ENCODE measurements around the gene MAPK14. TPM values are rescaled to one million over a fixed set of nuclear protein-coding genes. Genes with fewer than 3 reads are reported as not detected.

Gene MAPK14
- total and polyA plus RNA-seq, 9 of the 15 experiments (the other 6 are each of a cell fraction or from before 2014, with no cell fraction given), result 8.8 to 62.7 (median 35.5) TPM

DNA sequence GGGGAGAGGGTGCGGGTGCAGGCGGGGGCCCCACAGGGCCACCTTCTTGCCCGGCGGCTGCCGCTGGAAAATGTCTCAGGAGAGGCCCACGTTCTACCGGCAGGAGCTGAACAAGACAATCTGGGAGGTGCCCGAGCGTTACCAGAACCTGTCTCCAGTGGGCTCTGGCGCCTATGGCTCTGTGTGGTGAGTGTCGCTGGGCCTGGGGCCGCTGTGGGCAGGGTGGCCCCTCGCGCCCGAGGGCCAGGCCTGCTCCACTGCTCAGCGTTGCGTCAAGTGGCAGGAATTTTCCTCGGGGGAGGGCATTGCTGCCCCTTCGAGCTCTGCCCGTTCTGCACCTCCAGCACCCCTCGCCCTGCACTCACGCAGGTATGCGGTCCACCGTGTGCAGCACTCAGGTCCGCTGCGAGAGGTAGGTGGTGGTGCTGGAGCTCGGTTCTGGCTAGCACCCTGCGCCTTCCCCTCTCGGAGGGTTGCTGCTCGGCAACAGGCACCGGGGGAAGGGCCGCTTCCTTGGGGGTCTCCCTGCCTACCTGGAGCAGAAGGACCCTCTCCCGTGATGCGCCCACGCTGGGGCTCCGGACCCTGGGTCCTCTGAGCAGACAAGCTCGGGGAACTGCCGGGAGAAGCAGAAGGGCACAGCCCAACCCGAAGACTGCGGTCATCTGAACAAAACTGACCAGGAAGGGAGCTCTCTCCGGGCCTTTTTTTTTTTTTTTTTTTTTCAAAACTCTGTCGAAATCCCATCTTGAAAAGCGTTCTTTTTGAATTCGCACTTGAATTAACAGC, 674 bp downstream of the MAPK14 start (continued):
- TF ChIP-seq, protein P1, sequence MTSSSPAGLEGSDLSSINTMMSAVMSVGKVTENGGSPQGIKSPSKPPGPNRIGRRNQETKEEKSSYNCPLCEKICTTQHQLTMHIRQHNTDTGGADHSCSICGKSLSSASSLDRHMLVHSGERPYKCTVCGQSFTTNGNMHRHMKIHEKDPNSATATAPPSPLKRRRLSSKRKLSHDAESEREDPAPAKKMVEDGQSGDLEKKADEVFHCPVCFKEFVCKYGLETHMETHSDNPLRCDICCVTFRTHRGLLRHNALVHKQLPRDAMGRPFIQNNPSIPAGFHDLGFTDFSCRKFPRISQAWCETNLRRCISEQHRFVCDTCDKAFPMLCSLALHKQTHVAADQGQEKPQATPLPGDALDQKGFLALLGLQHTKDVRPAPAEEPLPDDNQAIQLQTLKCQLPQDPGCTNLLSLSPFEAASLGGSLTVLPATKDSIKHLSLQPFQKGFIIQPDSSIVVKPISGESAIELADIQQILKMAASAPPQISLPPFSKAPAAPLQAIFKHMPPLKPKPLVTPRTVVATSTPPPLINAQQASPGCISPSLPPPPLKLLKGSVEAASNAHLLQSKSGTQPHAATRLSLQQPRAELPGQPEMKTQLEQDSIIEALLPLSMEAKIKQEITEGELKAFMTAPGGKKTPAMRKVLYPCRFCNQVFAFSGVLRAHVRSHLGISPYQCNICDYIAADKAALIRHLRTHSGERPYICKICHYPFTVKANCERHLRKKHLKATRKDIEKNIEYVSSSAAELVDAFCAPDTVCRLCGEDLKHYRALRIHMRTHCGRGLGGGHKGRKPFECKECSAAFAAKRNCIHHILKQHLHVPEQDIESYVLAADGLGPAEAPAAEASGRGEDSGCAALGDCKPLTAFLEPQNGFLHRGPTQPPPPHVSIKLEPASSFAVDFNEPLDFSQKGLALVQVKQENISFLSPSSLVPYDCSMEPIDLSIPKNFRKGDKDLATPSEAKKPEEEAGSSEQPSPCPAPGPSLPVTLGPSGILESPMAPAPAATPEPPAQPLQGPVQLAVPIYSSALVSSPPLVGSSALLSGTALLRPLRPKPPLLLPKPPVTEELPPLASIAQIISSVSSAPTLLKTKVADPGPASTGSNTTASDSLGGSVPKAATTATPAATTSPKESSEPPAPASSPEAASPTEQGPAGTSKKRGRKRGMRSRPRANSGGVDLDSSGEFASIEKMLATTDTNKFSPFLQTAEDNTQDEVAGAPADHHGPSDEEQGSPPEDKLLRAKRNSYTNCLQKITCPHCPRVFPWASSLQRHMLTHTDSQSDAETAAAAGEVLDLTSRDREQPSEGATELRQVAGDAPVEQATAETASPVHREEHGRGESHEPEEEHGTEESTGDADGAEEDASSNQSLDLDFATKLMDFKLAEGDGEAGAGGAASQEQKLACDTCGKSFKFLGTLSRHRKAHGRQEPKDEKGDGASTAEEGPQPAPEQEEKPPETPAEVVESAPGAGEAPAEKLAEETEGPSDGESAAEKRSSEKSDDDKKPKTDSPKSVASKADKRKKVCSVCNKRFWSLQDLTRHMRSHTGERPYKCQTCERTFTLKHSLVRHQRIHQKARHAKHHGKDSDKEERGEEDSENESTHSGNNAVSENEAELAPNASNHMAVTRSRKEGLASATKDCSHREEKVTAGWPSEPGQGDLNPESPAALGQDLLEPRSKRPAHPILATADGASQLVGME (CRISPR knock-in tag; IDR thresholded peaks at IDR 0.05), result 0 out of 2 replicates have a peak, but pooled peaks have one; percentile 1
- TF ChIP-seq SP2 (IDR thresholded peaks at IDR 0.05; ENCODE audit: extremely low read depth, low read depth, low read length, poor library complexity, severe bottlenecking) (no peak), ETS2 (tag; IDR thresholded peaks at IDR 0.05; ENCODE audit: borderline replicate concordance, poor library complexity, severe bottlenecking) (peak; percentile 53), ZNF146 (CRISPR knock-in tag; IDR thresholded peaks at IDR 0.05; ENCODE audit: unreplicated experiment) (no peak), JUND (IDR thresholded peaks at IDR 0.05; ENCODE audit: borderline replicate concordance, low read depth, low read length) (no peak), JUND (tag; IDR thresholded peaks at IDR 0.05; ENCODE audit: borderline replicate concordance, low read depth, low read length) (no peak), GTF2F1 (IDR thresholded peaks at IDR 0.05; ENCODE audit: low read depth, low read length) (no peak), MEIS2 (IDR thresholded peaks at IDR 0.05; ENCODE audit: partially characterized antibody) (no peak), NCOA1 (IDR thresholded peaks at IDR 0.05; ENCODE audit: low read depth) (no peak), ADNP (tag; IDR thresholded peaks at IDR 0.05) (no peak), MAFF (IDR thresholded peaks at IDR 0.05; ENCODE audit: low read length) (no peak), ELF4 (CRISPR knock-in tag; IDR thresholded peaks at IDR 0.05) (no peak), ZFP36 (IDR thresholded peaks at IDR 0.05; ENCODE audit: low read depth, low read length, partially characterized antibody) (no peak)
- TF ChIP-seq, protein P2, sequence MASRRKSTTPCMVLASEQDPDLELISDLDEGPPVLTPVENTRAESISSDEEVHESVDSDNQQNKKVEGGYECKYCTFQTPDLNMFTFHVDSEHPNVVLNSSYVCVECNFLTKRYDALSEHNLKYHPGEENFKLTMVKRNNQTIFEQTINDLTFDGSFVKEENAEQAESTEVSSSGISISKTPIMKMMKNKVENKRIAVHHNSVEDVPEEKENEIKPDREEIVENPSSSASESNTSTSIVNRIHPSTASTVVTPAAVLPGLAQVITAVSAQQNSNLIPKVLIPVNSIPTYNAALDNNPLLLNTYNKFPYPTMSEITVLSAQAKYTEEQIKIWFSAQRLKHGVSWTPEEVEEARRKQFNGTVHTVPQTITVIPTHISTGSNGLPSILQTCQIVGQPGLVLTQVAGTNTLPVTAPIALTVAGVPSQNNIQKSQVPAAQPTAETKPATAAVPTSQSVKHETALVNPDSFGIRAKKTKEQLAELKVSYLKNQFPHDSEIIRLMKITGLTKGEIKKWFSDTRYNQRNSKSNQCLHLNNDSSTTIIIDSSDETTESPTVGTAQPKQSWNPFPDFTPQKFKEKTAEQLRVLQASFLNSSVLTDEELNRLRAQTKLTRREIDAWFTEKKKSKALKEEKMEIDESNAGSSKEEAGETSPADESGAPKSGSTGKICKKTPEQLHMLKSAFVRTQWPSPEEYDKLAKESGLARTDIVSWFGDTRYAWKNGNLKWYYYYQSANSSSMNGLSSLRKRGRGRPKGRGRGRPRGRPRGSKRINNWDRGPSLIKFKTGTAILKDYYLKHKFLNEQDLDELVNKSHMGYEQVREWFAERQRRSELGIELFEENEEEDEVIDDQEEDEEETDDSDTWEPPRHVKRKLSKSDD (conservative IDR thresholded peaks at IDR 0.05; ENCODE audit: low read length), result no peak
- TF ChIP-seq, protein P3, sequence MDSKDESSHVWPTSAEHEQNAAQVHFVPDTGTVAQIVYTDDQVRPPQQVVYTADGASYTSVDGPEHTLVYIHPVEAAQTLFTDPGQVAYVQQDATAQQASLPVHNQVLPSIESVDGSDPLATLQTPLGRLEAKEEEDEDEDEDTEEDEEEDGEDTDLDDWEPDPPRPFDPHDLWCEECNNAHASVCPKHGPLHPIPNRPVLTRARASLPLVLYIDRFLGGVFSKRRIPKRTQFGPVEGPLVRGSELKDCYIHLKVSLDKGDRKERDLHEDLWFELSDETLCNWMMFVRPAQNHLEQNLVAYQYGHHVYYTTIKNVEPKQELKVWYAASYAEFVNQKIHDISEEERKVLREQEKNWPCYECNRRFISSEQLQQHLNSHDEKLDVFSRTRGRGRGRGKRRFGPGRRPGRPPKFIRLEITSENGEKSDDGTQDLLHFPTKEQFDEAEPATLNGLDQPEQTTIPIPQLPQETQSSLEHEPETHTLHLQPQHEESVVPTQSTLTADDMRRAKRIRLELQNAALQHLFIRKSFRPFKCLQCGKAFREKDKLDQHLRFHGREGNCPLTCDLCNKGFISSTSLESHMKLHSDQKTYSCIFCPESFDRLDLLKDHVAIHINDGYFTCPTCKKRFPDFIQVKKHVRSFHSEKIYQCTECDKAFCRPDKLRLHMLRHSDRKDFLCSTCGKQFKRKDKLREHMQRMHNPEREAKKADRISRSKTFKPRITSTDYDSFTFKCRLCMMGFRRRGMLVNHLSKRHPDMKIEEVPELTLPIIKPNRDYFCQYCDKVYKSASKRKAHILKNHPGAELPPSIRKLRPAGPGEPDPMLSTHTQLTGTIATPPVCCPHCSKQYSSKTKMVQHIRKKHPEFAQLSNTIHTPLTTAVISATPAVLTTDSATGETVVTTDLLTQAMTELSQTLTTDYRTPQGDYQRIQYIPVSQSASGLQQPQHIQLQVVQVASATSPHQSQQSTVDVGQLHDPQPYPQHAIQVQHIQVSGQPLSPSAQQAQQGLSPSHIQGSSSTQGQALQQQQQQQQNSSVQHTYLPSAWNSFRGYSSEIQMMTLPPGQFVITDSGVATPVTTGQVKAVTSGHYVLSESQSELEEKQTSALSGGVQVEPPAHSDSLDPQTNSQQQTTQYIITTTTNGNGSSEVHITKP (IDR thresholded peaks at IDR 0.05; ENCODE audit: partially characterized antibody), result no peak
